Mammary epithelial cell (primary cell): ENCODE data around the gene SNAP23.

ENCODE experiments used
- EZH2 ChIP-seq: IDR thresholded peaks from 2 replicates; pipeline ENCODE4 v1.6.1; 2012; ENCODE audit warnings: low read length, inconsistent platforms, borderline replicate concordance
- TF ChIP-seq, protein P1 (sequence below), 2 donors: IDR thresholded peaks in 1 of 2; conservative IDR thresholded peaks in 1 of 2; 2 replicates each; pipeline ENCODE4 v1.5.1; 2011 to 2012; ENCODE audit warnings: inconsistent platforms in 2 of 2, low read length in 2 of 2, mild to moderate bottlenecking in 2 of 2, control low read depth in 1 of 2, low read depth in 1 of 2; ENCODE audit not compliant: insufficient read depth in 1 of 2; ENCODE audit errors: extremely low read depth in 1 of 2

- TF ChIP-seq, protein P1, sequence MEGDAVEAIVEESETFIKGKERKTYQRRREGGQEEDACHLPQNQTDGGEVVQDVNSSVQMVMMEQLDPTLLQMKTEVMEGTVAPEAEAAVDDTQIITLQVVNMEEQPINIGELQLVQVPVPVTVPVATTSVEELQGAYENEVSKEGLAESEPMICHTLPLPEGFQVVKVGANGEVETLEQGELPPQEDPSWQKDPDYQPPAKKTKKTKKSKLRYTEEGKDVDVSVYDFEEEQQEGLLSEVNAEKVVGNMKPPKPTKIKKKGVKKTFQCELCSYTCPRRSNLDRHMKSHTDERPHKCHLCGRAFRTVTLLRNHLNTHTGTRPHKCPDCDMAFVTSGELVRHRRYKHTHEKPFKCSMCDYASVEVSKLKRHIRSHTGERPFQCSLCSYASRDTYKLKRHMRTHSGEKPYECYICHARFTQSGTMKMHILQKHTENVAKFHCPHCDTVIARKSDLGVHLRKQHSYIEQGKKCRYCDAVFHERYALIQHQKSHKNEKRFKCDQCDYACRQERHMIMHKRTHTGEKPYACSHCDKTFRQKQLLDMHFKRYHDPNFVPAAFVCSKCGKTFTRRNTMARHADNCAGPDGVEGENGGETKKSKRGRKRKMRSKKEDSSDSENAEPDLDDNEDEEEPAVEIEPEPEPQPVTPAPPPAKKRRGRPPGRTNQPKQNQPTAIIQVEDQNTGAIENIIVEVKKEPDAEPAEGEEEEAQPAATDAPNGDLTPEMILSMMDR (conservative IDR thresholded peaks at IDR 0.05 in 1 of 2, IDR thresholded peaks at IDR 0.05 in 1 of 2; ENCODE audit: extremely low read depth in 1 of 2, insufficient read depth in 1 of 2, low read depth in 1 of 2, low read length in 2 of 2) = no peak
- TF ChIP-seq EZH2 = no peak
These were observed 455 bp upstream of the SNAP23 start for GRCh38 chr15:42494998-42495360.
